ENCODE results near the gene C22orf15.

The C22orf15 gene

GRCh38 chr22:23773483-23774113, 10.8 kb downstream of the C22orf15 start:
- Mint-ChIP-seq H3K36me3 (ENCODE audit: low read depth) (no peaks in the 10 kb centered on the region), H3K27ac (no peak overlapping the region), H3K4me3 (peak overlapping the region; percentile 0), H3K27me3 (ENCODE audit: low read depth) (peaks cover 13% of the 10 kb centered on the region), H3K4me1 (ENCODE audit: low read depth) (peaks cover 6% of the 10 kb centered on the region), H3K9me3 (no peaks in the 10 kb centered on the region)
- no peak for DNase-seq (ENCODE audit: low spot score)

DNA sequence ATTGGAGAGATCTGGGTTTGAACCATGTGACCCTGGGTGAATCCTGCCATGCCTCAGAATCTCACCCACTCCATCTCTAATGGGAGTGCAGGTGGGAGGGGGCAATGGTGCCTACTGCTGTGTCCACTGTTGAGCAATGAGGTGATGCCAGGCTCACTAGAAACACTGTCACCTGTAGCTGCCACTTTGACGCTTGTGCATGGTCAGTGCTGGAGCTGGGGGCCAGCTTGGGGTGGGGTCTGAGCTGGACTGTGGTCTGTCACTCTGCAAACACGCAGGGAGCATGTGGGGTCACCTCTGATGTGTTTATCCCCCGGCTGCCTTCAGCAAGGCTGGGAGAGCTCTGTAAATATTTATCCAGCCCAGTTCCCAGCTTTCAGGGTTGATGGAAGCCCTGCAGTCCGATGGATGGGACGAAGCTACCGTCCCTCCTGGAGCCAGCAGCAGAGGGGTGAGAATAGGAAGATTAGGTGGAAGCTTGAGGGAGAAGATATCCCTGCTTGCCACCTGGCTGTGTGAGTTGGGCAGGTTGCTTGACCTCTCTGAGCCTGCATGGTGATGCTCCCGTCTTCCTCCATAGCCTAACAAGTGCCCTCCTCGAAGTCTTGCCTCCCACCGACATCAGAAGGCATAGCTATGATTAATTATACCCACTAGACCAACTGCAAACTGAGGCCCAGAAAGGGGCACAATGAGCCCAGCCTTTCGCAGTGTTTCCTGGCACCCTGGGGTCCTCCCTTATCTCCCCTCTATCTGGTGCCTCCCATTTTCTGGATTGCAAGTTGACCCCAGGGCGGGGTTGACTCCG, 11.5 kb downstream of the C22orf15 start:
- DNase-seq (ENCODE audit: low spot score), result no peak
- H3K9me3 Mint-ChIP-seq, result no peaks in the 10 kb centered on the region
- H3K36me3 Mint-ChIP-seq (ENCODE audit: low read depth), result no peaks in the 10 kb centered on the region
- no peak overlapping the region for H3K4me3 Mint-ChIP-seq
- peaks cover 6% of the 10 kb centered on the region for H3K4me1 Mint-ChIP-seq (ENCODE audit: low read depth)
- peaks cover 13% of the 10 kb centered on the region for H3K27me3 Mint-ChIP-seq (ENCODE audit: low read depth)
- no peak overlapping the region for H3K27ac Mint-ChIP-seq

GRCh38 chr22:23774922-23775436, 12.2 kb downstream of the C22orf15 start:
- Mint-ChIP-seq H3K9me3 (no peaks in the 10 kb centered on the region), H3K4me1 (ENCODE audit: low read depth) (peaks cover 6% of the 10 kb centered on the region), H3K27me3 (ENCODE audit: low read depth) (peaks cover 13% of the 10 kb centered on the region), H3K36me3 (ENCODE audit: low read depth) (no peaks in the 10 kb centered on the region), H3K4me3 (no peak overlapping the region), H3K27ac (no peak overlapping the region)
- DNase-seq (ENCODE audit: low spot score), result no peak

DNA sequence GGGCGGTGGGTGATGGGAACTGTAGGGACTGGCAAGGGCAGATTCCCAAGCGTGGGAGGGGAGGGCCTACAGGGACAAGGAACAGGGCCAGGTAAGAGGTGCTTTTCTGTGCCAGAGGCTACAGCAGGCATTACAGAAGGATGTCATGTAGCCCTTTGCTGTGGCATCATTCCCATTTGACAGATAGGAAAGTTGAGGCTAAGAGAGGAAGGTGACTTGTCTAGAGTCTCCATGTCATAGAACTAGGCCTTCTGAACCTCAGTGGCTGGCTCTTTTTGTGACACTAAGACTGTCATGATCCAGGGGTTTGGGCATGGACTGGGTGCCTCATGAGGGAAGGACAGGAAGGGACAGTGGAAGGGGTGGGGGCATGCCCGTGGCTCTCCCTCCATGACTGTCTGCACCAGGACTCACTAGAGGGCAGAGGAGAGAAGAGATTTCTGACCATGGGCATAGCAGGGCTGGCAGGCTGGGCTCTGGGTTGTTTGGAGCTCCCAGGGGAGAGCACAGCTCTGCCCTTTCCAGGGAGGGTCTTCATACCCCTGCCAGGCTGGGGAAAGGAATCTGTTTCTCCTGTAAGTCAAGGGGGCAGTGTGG, 13.1 kb downstream of the C22orf15 start:
- no peaks in the 10 kb centered on the region for H3K36me3 Mint-ChIP-seq (ENCODE audit: low read depth)
- DNase-seq (ENCODE audit: low spot score), result no peak
- H3K4me3 Mint-ChIP-seq, result no peak overlapping the region
- H3K9me3 Mint-ChIP-seq, result no peaks in the 10 kb centered on the region
- no peak overlapping the region for H3K27ac Mint-ChIP-seq
- peaks cover 13% of the 10 kb centered on the region for H3K27me3 Mint-ChIP-seq (ENCODE audit: low read depth)
- H3K4me1 Mint-ChIP-seq (ENCODE audit: low read depth), result peaks cover 5% of the 10 kb centered on the region

DNA sequence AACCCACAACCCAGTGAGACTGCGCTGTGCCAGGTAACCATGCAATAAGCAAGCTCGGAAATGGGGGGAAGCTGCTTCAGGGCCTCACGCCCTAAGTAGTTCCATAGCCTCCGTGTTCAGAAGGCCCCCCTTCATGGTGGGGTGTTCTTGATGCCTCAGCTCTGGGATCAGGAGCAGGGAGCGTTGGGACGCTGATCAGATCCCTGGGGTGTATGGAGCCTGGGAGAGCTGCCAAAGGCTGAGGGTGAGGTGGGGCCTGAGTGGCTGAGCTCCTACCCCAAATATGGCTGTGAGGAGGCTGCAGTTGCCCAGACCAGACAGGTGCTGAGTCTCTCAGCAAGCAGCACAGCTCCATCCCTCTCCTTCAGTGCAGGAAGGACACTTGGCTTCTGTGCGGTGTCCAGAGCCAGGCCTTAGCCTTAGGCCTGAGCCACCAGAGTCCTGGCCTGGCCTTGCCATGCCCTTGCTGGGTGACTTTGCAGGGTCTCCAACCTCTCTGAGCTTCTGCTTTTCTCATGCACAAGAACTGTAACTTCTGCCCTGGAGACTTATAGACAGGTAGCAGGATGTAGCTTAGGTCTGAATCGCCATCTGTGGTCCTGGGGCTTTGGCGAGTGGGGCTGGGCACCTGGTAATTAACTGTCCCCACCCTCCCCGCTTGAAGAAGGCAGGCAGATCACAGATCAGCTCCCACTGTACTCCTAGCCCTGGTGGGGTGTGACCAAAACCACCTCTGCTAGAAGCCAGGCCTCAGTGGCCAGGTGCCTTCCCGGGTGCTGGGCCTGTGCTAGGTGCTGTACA, 15.2 kb downstream of the C22orf15 start:
- Mint-ChIP-seq H3K4me3 (no peak overlapping the region), H3K4me1 (ENCODE audit: low read depth) (no peaks in the 10 kb centered on the region), H3K36me3 (ENCODE audit: low read depth) (no peaks in the 10 kb centered on the region), H3K27me3 (ENCODE audit: low read depth) (peaks cover 11% of the 10 kb centered on the region), H3K9me3 (no peaks in the 10 kb centered on the region), H3K27ac (no peak overlapping the region)
- no peak for DNase-seq (ENCODE audit: low spot score)

GRCh38 chr22:23778577-23778900, 15.7 kb downstream of the C22orf15 start:
- no peak overlapping the region for H3K27ac Mint-ChIP-seq
- no peak overlapping the region for H3K4me3 Mint-ChIP-seq
- no peaks in the 10 kb centered on the region for H3K36me3 Mint-ChIP-seq (ENCODE audit: low read depth)
- H3K9me3 Mint-ChIP-seq, result no peaks in the 10 kb centered on the region
- DNase-seq (ENCODE audit: low spot score), result no peak
- H3K4me1 Mint-ChIP-seq (ENCODE audit: low read depth), result no peaks in the 10 kb centered on the region
- H3K27me3 Mint-ChIP-seq (ENCODE audit: low read depth), result peaks cover 6% of the 10 kb centered on the region

GRCh38 chr22:23779083-23779482, 16.3 kb downstream of the C22orf15 start:
- Mint-ChIP-seq H3K36me3 (ENCODE audit: low read depth) (no peaks in the 10 kb centered on the region), H3K4me1 (ENCODE audit: low read depth) (peaks cover under 1% of the 10 kb centered on the region), H3K27ac (no peak overlapping the region), H3K4me3 (no peak overlapping the region), H3K27me3 (ENCODE audit: low read depth) (peaks cover 5% of the 10 kb centered on the region), H3K9me3 (no peaks in the 10 kb centered on the region)
- DNase-seq (ENCODE audit: low spot score), result no peak

- no peaks in the 10 kb centered on the region for H3K36me3 Mint-ChIP-seq (ENCODE audit: low read depth)
- H3K27ac Mint-ChIP-seq, result no peak overlapping the region
- H3K4me3 Mint-ChIP-seq, result no peak overlapping the region
- H3K27me3 Mint-ChIP-seq (ENCODE audit: low read depth), result peaks cover 2% of the 10 kb centered on the region
- no peak for DNase-seq (ENCODE audit: low spot score)
- peaks cover 6% of the 10 kb centered on the region for H3K4me1 Mint-ChIP-seq (ENCODE audit: low read depth)
- H3K9me3 Mint-ChIP-seq, result no peaks in the 10 kb centered on the region
These were observed 16.9 kb downstream of the C22orf15 start for GRCh38 chr22:23779731-23780130.

DNA sequence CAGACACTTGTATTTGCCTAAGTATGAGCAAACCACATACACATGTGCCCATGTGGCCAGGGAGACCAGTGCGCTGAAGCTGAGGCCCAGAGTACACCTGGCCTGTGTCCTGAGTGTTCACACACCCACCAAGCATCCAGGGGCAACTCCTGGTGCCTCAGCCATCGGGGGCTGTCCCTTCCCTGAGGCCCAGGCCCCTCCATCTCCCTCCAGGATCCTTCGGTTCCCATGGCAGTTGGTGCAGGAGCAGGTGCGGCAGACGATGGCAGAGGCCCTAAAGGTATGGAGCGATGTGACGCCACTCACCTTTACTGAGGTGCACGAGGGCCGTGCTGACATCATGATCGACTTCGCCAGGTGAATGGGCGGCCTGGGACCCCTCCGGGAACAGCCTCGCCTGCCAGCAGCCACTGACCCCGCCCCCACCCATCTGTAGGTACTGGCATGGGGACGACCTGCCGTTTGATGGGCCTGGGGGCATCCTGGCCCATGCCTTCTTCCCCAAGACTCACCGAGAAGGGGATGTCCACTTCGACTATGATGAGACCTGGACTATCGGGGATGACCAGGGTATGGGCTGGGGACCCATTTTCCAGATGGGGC, 17.5 kb downstream of the C22orf15 start:
- Mint-ChIP-seq H3K36me3 (ENCODE audit: low read depth) (no peaks in the 10 kb centered on the region), H3K9me3 (no peaks in the 10 kb centered on the region), H3K4me1 (ENCODE audit: low read depth) (peaks cover 6% of the 10 kb centered on the region), H3K27me3 (ENCODE audit: low read depth) (no peaks in the 10 kb centered on the region), H3K4me3 (no peak overlapping the region), H3K27ac (no peak overlapping the region)
- DNase-seq (ENCODE audit: low spot score), result no peak

- no peaks in the 10 kb centered on the region for H3K27me3 Mint-ChIP-seq (ENCODE audit: low read depth)
- H3K36me3 Mint-ChIP-seq (ENCODE audit: low read depth), result no peaks in the 10 kb centered on the region
- no peak overlapping the region for H3K4me3 Mint-ChIP-seq
- no peak for DNase-seq (ENCODE audit: low spot score)
- H3K4me1 Mint-ChIP-seq (ENCODE audit: low read depth), result peaks cover 6% of the 10 kb centered on the region
- H3K27ac Mint-ChIP-seq, result no peak overlapping the region
- no peaks in the 10 kb centered on the region for H3K9me3 Mint-ChIP-seq
These were observed 18.3 kb downstream of the C22orf15 start for GRCh38 chr22:23781065-23781464.

DNA sequence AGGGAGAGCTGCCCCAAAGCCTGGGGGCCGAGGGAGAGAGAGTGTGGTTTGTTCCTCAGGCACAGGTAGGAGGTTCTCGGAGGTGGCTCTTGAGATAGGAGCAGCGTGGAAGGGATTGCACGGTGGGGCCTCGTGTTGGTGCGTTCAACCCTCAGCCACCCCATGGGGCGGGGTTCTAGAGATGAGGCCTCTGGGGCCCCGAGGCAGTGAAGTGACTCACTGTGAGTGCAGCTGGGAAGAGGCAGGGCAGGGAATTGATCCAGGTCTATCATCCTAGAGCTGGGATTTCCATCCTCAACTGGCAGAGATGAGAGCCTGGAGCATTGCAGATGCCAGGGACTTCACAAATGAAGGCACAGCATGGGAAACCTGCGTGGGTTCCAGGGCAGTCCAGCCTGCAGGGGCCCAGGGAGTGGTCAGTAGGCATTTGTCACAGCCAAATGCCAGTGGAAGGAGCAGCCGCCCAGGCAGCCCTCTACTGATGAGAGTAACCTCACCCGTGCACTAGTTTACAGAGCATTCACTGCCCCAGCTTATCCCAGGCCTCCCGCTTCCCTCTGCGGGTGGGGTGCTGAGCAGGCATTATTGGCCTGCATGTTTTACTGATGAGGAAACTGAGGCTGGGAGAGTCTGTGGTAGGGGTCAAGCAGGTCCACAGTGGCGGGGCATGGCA, 18.9 kb downstream of the C22orf15 start:
- no peak overlapping the region for H3K27ac Mint-ChIP-seq
- no peak for DNase-seq (ENCODE audit: low spot score)
- peaks cover 12% of the 10 kb centered on the region for H3K4me1 Mint-ChIP-seq (ENCODE audit: low read depth)
- H3K27me3 Mint-ChIP-seq (ENCODE audit: low read depth), result no peaks in the 10 kb centered on the region
- H3K9me3 Mint-ChIP-seq, result no peaks in the 10 kb centered on the region
- no peaks in the 10 kb centered on the region for H3K36me3 Mint-ChIP-seq (ENCODE audit: low read depth)
- no peak overlapping the region for H3K4me3 Mint-ChIP-seq

DNA sequence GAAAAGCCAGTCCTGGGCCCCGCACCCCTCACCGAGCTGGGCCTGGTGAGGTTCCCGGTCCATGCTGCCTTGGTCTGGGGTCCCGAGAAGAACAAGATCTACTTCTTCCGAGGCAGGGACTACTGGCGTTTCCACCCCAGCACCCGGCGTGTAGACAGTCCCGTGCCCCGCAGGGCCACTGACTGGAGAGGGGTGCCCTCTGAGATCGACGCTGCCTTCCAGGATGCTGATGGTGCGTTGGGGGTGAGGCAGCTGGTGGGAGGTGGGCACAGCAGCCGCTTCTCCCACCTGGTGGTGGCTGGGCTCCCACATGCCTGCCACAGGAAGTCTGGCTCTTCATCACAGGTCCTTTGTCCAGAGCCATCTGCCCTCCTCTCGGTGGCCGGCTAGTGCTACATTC, 19.5 kb downstream of the C22orf15 start:
- Mint-ChIP-seq H3K27ac (no peak overlapping the region), H3K36me3 (ENCODE audit: low read depth) (no peaks in the 10 kb centered on the region), H3K27me3 (ENCODE audit: low read depth) (no peaks in the 10 kb centered on the region), H3K4me1 (ENCODE audit: low read depth) (peaks cover 12% of the 10 kb centered on the region), H3K4me3 (no peak overlapping the region), H3K9me3 (no peaks in the 10 kb centered on the region)
- no peak for DNase-seq (ENCODE audit: low spot score)

DNA sequence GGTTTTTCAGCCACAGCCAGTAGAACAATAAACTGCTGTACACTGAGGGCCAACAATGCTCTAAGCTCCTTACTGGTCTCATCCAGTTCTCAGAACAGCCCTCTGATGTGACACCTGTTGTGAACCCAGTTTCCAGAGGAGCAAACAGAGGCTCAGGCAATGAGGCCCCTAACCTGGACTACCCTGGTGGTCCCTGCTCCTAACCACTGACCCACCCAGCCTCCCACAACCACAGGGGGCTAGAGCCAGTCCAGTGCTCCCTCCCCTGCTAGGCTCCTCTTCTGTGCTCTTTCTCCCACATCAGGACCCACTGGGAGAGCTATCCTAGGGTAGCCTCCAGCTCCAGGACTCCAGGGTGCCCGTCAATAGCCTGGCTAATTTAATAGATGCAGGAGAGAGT, 19.9 kb downstream of the C22orf15 start:
- Mint-ChIP-seq H3K27ac (no peak overlapping the region), H3K36me3 (ENCODE audit: low read depth) (no peaks in the 10 kb centered on the region), H3K4me3 (no peak overlapping the region), H3K9me3 (no peaks in the 10 kb centered on the region), H3K27me3 (ENCODE audit: low read depth) (no peaks in the 10 kb centered on the region), H3K4me1 (ENCODE audit: low read depth) (peaks cover 15% of the 10 kb centered on the region)
- DNase-seq (ENCODE audit: low spot score), result no peak
